Measurements from ENCODE around the gene HES4.

HES4 gene

DNA sequence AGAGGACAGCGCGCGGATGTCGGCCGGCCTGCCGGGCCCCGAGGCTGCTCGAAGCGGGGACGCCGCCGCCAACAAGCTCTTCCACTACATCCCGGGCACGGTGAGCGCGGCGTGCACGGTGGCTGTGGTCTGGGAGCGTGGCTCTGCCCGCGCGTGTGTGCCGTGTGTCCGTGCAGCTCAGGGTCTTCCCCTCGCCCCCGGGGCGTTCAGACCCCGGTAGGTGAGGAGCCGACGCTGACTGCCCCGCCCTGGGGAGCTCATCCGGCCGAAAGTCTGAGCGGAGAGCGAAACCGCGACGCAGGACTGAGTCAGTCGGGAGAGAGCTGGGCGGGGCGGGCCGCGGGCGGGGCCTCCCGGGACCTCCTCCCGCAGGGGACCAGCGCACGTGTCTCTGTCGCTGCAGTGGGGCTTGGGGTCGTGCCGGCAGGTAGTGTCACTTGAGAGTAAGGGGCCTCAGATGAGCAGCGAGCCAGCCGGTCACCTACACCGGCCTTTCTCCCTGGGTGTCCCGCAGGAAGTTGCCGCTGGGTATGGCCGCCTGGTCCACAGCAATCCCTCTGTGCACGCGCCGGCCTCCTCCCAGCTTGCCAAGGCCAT, 33.1 kb downstream of the HES4 start (continued):
- TF ChIP-seq BCL11B (tag by site-specific recombination; IDR thresholded peaks at IDR 0.05; ENCODE audit: low read depth) (no peak), SALL2 (tag by site-specific recombination; IDR thresholded peaks at IDR 0.05; ENCODE audit: borderline replicate concordance) (no peak), ZNF548 (tag by site-specific recombination; IDR thresholded peaks at IDR 0.05) (no peak), ZNF473 (tag by site-specific recombination; IDR thresholded peaks at IDR 0.05) (no peak), ZNF2 (tag by site-specific recombination; IDR thresholded peaks at IDR 0.05) (peak; percentile 77), TSHZ1 (tag by site-specific recombination; IDR thresholded peaks at IDR 0.05; ENCODE audit: borderline replicate concordance) (no peak), ZNF501 (tag by site-specific recombination; IDR thresholded peaks at IDR 0.05) (0 out of 2 replicates have a peak, but pooled peaks have one; percentile 19), MYNN (tag by site-specific recombination; IDR thresholded peaks at IDR 0.05; ENCODE audit: borderline replicate concordance) (no peak), ZNF677 (tag by site-specific recombination; IDR thresholded peaks at IDR 0.05) (no peak), ZFHX2 (tag by site-specific recombination; conservative IDR thresholded peaks at IDR 0.05) (no peak), ZNF280D (tag by site-specific recombination; IDR thresholded peaks at IDR 0.05) (no peak), ZXDB (tag by site-specific recombination; IDR thresholded peaks at IDR 0.05) (peak; percentile 30; the same call in 1 of the 2 replicates), ZNF521 (tag by site-specific recombination; IDR thresholded peaks at IDR 0.05) (no peak), PRDM4 (tag by site-specific recombination; IDR thresholded peaks at IDR 0.05) (no peak), ZNF423 (tag by site-specific recombination; IDR thresholded peaks at IDR 0.05) (no peak), ZNF239 (tag by site-specific recombination; IDR thresholded peaks at IDR 0.05) (no peak), SP7 (tag by site-specific recombination; IDR thresholded peaks at IDR 0.05) (peak; percentile 64), BCL6B (tag by site-specific recombination; IDR thresholded peaks at IDR 0.05) (no peak), ZNF558 (tag by site-specific recombination; IDR thresholded peaks at IDR 0.05) (no peak), ZNF114 (tag by site-specific recombination; IDR thresholded peaks at IDR 0.05) (no peak), ZNF571 (tag by site-specific recombination; IDR thresholded peaks at IDR 0.05) (no peak), ZNF184 (tag by site-specific recombination; IDR thresholded peaks at IDR 0.05) (no peak), ZNF155 (tag by site-specific recombination; IDR thresholded peaks at IDR 0.05) (no peak), ZNF785 (tag by site-specific recombination; IDR thresholded peaks at IDR 0.05) (no peak), ZNF146 (tag by site-specific recombination; IDR thresholded peaks at IDR 0.05) (no peak), BCL11A (tag by site-specific recombination; IDR thresholded peaks at IDR 0.05; ENCODE audit: low read depth) (no peak), KLF7 (tag by site-specific recombination; IDR thresholded peaks at IDR 0.05; ENCODE audit: borderline replicate concordance) (no peak; the same call in 1 of the 2 replicates), ZNF843 (tag by site-specific recombination; IDR thresholded peaks at IDR 0.05) (no peak), KLF16 (tag by site-specific recombination; IDR thresholded peaks at IDR 0.05) (peak; percentile 62)
- TF ChIP-seq, protein P1, sequence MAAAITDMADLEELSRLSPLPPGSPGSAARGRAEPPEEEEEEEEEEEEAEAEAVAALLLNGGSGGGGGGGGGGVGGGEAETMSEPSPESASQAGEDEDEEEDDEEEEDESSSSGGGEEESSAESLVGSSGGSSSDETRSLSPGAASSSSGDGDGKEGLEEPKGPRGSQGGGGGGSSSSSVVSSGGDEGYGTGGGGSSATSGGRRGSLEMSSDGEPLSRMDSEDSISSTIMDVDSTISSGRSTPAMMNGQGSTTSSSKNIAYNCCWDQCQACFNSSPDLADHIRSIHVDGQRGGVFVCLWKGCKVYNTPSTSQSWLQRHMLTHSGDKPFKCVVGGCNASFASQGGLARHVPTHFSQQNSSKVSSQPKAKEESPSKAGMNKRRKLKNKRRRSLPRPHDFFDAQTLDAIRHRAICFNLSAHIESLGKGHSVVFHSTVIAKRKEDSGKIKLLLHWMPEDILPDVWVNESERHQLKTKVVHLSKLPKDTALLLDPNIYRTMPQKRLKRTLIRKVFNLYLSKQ (tag by site-specific recombination; IDR thresholded peaks at IDR 0.05; ENCODE audit: borderline replicate concordance): no peak

Data from HEK293 (cell line).